ENCODE measurements around the gene NECTIN2.

NECTIN2 gene

DNA sequence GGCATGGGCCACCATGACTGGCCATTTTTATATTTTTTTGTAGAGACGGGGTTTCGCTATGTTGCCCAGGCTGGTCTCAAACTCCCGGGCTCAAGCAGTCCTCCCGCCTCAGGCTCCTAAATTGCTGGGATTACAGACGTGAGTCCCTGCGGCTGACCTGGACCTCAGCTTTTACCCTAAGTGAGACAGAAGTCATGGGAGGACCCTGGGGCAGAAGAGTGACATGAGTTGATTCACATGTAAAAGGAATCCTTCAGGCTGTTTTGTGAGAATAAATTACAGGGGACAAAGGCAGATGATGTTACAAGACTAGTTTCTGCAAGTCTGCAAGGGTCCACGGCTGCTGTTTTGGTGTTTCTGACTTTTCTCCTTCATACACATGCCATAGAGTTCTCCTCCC lies 39.8 kb upstream of the NECTIN2 start:
- TF ChIP-seq BACH2 (CRISPR knock-in tag; IDR thresholded peaks at IDR 0.05; ENCODE audit: borderline replicate concordance) (no peak), CSDC2 (CRISPR knock-in tag; IDR thresholded peaks at IDR 0.05) (no peak), ARNTL (CRISPR knock-in tag; IDR thresholded peaks at IDR 0.05; ENCODE audit: borderline replicate concordance, low read depth) (no peak), ISL1 (CRISPR knock-in tag; IDR thresholded peaks at IDR 0.05) (no peak), OSR1 (CRISPR knock-in tag; IDR thresholded peaks at IDR 0.05) (no peak), ZNF70 (CRISPR knock-in tag; IDR thresholded peaks at IDR 0.05) (no peak), GLIS3 (CRISPR knock-in tag; IDR thresholded peaks at IDR 0.05) (no peak), RARB (CRISPR knock-in tag; IDR thresholded peaks at IDR 0.05) (no peak), ZNF8 (CRISPR knock-in tag; IDR thresholded peaks at IDR 0.05) (no peak), PPARA (CRISPR knock-in tag; IDR thresholded peaks at IDR 0.05; ENCODE audit: borderline replicate concordance) (no peak), ZNF565 (CRISPR knock-in tag; conservative IDR thresholded peaks at IDR 0.05; ENCODE audit: low read depth) (no peak), SNAI2 (CRISPR knock-in tag; IDR thresholded peaks at IDR 0.05) (no peak)
- TF ChIP-seq, protein P1, sequence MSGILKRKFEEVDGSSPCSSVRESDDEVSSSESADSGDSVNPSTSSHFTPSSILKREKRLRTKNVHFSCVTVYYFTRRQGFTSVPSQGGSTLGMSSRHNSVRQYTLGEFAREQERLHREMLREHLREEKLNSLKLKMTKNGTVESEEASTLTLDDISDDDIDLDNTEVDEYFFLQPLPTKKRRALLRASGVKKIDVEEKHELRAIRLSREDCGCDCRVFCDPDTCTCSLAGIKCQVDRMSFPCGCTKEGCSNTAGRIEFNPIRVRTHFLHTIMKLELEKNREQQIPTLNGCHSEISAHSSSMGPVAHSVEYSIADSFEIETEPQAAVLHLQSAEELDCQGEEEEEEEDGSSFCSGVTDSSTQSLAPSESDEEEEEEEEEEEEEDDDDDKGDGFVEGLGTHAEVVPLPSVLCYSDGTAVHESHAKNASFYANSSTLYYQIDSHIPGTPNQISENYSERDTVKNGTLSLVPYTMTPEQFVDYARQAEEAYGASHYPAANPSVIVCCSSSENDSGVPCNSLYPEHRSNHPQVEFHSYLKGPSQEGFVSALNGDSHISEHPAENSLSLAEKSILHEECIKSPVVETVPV (CRISPR knock-in tag; IDR thresholded peaks at IDR 0.05): no peak
- TF ChIP-seq, protein P2, sequence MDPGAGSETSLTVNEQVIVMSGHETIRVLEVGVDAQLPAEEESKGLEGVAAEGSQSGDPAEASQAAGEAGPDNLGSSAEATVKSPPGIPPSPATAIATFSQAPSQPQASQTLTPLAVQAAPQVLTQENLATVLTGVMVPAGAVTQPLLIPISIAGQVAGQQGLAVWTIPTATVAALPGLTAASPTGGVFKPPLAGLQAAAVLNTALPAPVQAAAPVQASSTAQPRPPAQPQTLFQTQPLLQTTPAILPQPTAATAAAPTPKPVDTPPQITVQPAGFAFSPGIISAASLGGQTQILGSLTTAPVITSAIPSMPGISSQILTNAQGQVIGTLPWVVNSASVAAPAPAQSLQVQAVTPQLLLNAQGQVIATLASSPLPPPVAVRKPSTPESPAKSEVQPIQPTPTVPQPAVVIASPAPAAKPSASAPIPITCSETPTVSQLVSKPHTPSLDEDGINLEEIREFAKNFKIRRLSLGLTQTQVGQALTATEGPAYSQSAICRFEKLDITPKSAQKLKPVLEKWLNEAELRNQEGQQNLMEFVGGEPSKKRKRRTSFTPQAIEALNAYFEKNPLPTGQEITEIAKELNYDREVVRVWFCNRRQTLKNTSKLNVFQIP (CRISPR knock-in tag; IDR thresholded peaks at IDR 0.05; ENCODE audit: borderline replicate concordance, low read depth): no peak
- TF ChIP-seq, protein P3, sequence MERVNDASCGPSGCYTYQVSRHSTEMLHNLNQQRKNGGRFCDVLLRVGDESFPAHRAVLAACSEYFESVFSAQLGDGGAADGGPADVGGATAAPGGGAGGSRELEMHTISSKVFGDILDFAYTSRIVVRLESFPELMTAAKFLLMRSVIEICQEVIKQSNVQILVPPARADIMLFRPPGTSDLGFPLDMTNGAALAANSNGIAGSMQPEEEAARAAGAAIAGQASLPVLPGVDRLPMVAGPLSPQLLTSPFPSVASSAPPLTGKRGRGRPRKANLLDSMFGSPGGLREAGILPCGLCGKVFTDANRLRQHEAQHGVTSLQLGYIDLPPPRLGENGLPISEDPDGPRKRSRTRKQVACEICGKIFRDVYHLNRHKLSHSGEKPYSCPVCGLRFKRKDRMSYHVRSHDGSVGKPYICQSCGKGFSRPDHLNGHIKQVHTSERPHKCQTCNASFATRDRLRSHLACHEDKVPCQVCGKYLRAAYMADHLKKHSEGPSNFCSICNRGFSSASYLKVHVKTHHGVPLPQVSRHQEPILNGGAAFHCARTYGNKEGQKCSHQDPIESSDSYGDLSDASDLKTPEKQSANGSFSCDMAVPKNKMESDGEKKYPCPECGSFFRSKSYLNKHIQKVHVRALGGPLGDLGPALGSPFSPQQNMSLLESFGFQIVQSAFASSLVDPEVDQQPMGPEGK (CRISPR knock-in tag; IDR thresholded peaks at IDR 0.05; ENCODE audit: borderline replicate concordance): no peak
- TF ChIP-seq, protein P4, sequence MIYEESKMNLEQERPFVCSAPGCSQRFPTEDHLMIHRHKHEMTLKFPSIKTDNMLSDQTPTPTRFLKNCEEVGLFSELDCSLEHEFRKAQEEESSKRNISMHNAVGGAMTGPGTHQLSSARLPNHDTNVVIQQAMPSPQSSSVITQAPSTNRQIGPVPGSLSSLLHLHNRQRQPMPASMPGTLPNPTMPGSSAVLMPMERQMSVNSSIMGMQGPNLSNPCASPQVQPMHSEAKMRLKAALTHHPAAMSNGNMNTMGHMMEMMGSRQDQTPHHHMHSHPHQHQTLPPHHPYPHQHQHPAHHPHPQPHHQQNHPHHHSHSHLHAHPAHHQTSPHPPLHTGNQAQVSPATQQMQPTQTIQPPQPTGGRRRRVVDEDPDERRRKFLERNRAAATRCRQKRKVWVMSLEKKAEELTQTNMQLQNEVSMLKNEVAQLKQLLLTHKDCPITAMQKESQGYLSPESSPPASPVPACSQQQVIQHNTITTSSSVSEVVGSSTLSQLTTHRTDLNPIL (CRISPR knock-in tag; IDR thresholded peaks at IDR 0.05; ENCODE audit: low read depth): no peak
- TF ChIP-seq, protein P5, sequence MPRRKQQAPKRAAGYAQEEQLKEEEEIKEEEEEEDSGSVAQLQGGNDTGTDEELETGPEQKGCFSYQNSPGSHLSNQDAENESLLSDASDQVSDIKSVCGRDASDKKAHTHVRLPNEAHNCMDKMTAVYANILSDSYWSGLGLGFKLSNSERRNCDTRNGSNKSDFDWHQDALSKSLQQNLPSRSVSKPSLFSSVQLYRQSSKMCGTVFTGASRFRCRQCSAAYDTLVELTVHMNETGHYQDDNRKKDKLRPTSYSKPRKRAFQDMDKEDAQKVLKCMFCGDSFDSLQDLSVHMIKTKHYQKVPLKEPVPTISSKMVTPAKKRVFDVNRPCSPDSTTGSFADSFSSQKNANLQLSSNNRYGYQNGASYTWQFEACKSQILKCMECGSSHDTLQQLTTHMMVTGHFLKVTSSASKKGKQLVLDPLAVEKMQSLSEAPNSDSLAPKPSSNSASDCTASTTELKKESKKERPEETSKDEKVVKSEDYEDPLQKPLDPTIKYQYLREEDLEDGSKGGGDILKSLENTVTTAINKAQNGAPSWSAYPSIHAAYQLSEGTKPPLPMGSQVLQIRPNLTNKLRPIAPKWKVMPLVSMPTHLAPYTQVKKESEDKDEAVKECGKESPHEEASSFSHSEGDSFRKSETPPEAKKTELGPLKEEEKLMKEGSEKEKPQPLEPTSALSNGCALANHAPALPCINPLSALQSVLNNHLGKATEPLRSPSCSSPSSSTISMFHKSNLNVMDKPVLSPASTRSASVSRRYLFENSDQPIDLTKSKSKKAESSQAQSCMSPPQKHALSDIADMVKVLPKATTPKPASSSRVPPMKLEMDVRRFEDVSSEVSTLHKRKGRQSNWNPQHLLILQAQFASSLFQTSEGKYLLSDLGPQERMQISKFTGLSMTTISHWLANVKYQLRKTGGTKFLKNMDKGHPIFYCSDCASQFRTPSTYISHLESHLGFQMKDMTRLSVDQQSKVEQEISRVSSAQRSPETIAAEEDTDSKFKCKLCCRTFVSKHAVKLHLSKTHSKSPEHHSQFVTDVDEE (CRISPR knock-in tag; IDR thresholded peaks at IDR 0.05): no peak
- no peak for ATAC-seq

DNA sequence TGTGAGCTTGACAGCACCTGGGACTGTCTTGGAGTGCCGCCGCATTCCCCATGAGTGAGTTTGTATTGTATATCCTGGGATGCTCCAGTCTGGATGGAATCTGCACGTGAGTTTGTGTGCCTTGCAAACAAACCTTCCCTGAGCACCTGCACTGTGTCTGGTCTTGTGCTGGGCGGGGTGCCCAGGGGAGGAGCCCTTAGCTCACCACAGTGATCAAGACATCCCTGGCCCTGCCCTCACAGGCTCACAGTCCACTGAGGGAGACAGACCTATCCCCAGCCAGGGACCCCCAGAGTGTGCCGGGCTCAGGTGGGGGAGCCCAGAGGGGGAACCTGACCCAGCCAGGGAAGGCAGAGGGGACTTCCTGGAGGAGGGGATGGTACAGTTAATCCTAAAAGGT lies 38.9 kb upstream of the NECTIN2 start:
- peak; percentile 31 for ATAC-seq
- TF ChIP-seq ESRRG (CRISPR knock-in tag; IDR thresholded peaks at IDR 0.05) (no peak), PPARA (CRISPR knock-in tag; IDR thresholded peaks at IDR 0.05; ENCODE audit: borderline replicate concordance) (no peak), OSR1 (CRISPR knock-in tag; IDR thresholded peaks at IDR 0.05) (no peak), TOX (CRISPR knock-in tag; IDR thresholded peaks at IDR 0.05; ENCODE audit: borderline replicate concordance) (no peak), SNAI2 (CRISPR knock-in tag; IDR thresholded peaks at IDR 0.05) (no peak), RARB (CRISPR knock-in tag; IDR thresholded peaks at IDR 0.05) (no peak), ZC3H10 (CRISPR knock-in tag; IDR thresholded peaks at IDR 0.05) (no peak), GLIS3 (CRISPR knock-in tag; IDR thresholded peaks at IDR 0.05) (no peak), ZFP3 (CRISPR knock-in tag; IDR thresholded peaks at IDR 0.05) (no peak), ZFP30 (CRISPR knock-in tag; IDR thresholded peaks at IDR 0.05) (no peak)
- TF ChIP-seq, protein P3 (CRISPR knock-in tag; IDR thresholded peaks at IDR 0.05; ENCODE audit: borderline replicate concordance): no peak
- TF ChIP-seq, protein P2 (CRISPR knock-in tag; IDR thresholded peaks at IDR 0.05; ENCODE audit: borderline replicate concordance, low read depth): no peak
- TF ChIP-seq, protein P5 (CRISPR knock-in tag; IDR thresholded peaks at IDR 0.05): no peak

Data from SK-N-SH treated with all-trans-retinoic acid at 6 μM for 48 hours (cell line).